ENCODE data around the gene SMTN. TPM values are rescaled to one million over a fixed set of nuclear protein-coding genes. Genes with fewer than 3 reads are reported as not detected.

The SMTN gene
- total and polyA plus RNA-seq, 10 of the 15 experiments (the other 5 are each of a cell fraction or from before 2014, with no cell fraction given) = 0.92 to 21.9 (median 4.8) TPM

GRCh38 chr22:31036671-31037550, 44.2 kb upstream of the SMTN start (continued):
- TF ChIP-seq, protein P1, sequence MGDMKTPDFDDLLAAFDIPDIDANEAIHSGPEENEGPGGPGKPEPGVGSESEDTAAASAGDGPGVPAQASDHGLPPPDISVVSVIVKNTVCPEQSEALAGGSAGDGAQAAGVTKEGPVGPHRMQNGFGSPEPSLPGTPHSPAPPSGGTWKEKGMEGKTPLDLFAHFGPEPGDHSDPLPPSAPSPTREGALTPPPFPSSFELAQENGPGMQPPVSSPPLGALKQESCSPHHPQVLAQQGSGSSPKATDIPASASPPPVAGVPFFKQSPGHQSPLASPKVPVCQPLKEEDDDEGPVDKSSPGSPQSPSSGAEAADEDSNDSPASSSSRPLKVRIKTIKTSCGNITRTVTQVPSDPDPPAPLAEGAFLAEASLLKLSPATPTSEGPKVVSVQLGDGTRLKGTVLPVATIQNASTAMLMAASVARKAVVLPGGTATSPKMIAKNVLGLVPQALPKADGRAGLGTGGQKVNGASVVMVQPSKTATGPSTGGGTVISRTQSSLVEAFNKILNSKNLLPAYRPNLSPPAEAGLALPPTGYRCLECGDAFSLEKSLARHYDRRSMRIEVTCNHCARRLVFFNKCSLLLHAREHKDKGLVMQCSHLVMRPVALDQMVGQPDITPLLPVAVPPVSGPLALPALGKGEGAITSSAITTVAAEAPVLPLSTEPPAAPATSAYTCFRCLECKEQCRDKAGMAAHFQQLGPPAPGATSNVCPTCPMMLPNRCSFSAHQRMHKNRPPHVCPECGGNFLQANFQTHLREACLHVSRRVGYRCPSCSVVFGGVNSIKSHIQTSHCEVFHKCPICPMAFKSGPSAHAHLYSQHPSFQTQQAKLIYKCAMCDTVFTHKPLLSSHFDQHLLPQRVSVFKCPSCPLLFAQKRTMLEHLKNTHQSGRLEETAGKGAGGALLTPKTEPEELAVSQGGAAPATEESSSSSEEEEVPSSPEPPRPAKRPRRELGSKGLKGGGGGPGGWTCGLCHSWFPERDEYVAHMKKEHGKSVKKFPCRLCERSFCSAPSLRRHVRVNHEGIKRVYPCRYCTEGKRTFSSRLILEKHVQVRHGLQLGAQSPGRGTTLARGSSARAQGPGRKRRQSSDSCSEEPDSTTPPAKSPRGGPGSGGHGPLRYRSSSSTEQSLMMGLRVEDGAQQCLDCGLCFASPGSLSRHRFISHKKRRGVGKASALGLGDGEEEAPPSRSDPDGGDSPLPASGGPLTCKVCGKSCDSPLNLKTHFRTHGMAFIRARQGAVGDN (IDR thresholded peaks at IDR 0.05) = no peak
- TF ChIP-seq SREBF2 (IDR thresholded peaks at IDR 0.05; ENCODE audit: low read length) = no peak
- no peak for TF ChIP-seq CHD2 (IDR thresholded peaks at IDR 0.05; ENCODE audit: borderline replicate concordance, low read depth, low read length)
- TF ChIP-seq SRF (IDR thresholded peaks at IDR 0.05; ENCODE audit: low read depth in 2 of 2, low read length in 2 of 2) = no peak
- TF ChIP-seq PML (IDR thresholded peaks at IDR 0.05; ENCODE audit: low read length) = no peak
- TF ChIP-seq GATAD2B (conservative IDR thresholded peaks at IDR 0.05; ENCODE audit: low read depth) = no peak
- TF ChIP-seq, protein P2, sequence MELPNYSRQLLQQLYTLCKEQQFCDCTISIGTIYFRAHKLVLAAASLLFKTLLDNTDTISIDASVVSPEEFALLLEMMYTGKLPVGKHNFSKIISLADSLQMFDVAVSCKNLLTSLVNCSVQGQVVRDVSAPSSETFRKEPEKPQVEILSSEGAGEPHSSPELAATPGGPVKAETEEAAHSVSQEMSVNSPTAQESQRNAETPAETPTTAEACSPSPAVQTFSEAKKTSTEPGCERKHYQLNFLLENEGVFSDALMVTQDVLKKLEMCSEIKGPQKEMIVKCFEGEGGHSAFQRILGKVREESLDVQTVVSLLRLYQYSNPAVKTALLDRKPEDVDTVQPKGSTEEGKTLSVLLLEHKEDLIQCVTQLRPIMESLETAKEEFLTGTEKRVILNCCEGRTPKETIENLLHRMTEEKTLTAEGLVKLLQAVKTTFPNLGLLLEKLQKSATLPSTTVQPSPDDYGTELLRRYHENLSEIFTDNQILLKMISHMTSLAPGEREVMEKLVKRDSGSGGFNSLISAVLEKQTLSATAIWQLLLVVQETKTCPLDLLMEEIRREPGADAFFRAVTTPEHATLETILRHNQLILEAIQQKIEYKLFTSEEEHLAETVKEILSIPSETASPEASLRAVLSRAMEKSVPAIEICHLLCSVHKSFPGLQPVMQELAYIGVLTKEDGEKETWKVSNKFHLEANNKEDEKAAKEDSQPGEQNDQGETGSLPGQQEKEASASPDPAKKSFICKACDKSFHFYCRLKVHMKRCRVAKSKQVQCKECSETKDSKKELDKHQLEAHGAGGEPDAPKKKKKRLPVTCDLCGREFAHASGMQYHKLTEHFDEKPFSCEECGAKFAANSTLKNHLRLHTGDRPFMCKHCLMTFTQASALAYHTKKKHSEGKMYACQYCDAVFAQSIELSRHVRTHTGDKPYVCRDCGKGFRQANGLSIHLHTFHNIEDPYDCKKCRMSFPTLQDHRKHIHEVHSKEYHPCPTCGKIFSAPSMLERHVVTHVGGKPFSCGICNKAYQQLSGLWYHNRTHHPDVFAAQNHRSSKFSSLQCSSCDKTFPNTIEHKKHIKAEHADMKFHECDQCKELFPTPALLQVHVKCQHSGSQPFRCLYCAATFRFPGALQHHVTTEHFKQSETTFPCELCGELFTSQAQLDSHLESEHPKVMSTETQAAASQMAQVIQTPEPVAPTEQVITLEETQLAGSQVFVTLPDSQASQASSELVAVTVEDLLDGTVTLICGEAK (IDR thresholded peaks at IDR 0.05; ENCODE audit: borderline replicate concordance) = no peak
- no peak for TF ChIP-seq ZNF207 (IDR thresholded peaks at IDR 0.05; ENCODE audit: borderline replicate concordance)
- TF ChIP-seq RAD21 (IDR thresholded peaks at IDR 0.05; ENCODE audit: insufficient read depth, low read depth, low read length) = no peak
